HCT116 (cell line): ENCODE results near the gene CPA4.

Experiments
- CEBPB ChIP-seq: IDR thresholded peaks from 2 replicates; pipeline ENCODE4 v1.6.1; 2012; ENCODE audit warnings: low read depth
- CTCF ChIP-seq, 3 experiments: fragments of 200-600 bp in 1 of 3; sonication (generic) in 1 of 3; IDR thresholded peaks in 2 of 3; conservative IDR thresholded peaks in 1 of 3; 2 replicates each; pipeline ENCODE4 v1.5.1; 2012 to 2017; ENCODE audit warnings: low read depth in 2 of 3, low read length in 2 of 3, antibody characterized with exemption in 1 of 3, borderline replicate concordance in 1 of 3, control low read depth in 1 of 3, mild to moderate bottlenecking in 1 of 3, mixed read lengths in 1 of 3, mixed run types in 1 of 3, moderate library complexity in 1 of 3; ENCODE audit not compliant: insufficient read depth in 1 of 3
- EGR1 ChIP-seq: IDR thresholded peaks from 2 replicates; pipeline ENCODE4 v1.6.1; 2012; ENCODE audit warnings: low read depth
- EZH2 ChIP-seq: fragments of 200-600 bp; sonication (generic); IDR thresholded peaks from 2 replicates; pipeline ENCODE4 v1.6.1; 2017; ENCODE audit warnings: antibody characterized with exemption, mixed run types
- EZH2phosphoT487 ChIP-seq: fragments of 200-600 bp; IDR thresholded peaks from 2 replicates; pipeline ENCODE4 v1.6.1; 2018; ENCODE audit warnings: antibody characterized with exemption, borderline replicate concordance
- JUND ChIP-seq: IDR thresholded peaks from 2 replicates; pipeline ENCODE4 v1.6.1; 2012
- POLR2A ChIP-seq: IDR thresholded peaks from 2 replicates; pipeline ENCODE4 v1.7.0; 2011; ENCODE audit warnings: borderline replicate concordance; ENCODE audit not compliant: insufficient read depth, insufficient read length; ENCODE audit errors: extremely low read depth
- POLR2AphosphoS5 ChIP-seq: IDR thresholded peaks from 2 replicates; pipeline ENCODE4 v1.6.1; 2011; ENCODE audit warnings: mild to moderate bottlenecking, low read depth, low read length, moderate library complexity
- TCF7L2 ChIP-seq: IDR thresholded peaks from 2 replicates; pipeline ENCODE4 v1.7.0; 2011; ENCODE audit warnings: borderline replicate concordance, inconsistent platforms; ENCODE audit not compliant: insufficient read depth, insufficient read length; ENCODE audit errors: extremely low read depth
- YY1 ChIP-seq: IDR thresholded peaks from 2 replicates; pipeline ENCODE4 v1.6.1; 2011; ENCODE audit warnings: low read length, low read depth, moderate library complexity, mild to moderate bottlenecking; ENCODE audit not compliant: insufficient replicate concordance; ENCODE audit errors: extremely low read depth
- ZFX ChIP-seq: fragments of 450-650 bp; IDR thresholded peaks from 2 replicates; pipeline ENCODE4 v1.6.1; 2017
- ZNF274 ChIP-seq: fragments of 200-500 bp; sonication (Bioruptor generic); IDR thresholded peaks from 2 replicates; pipeline ENCODE4 v1.6.1; 2014; ENCODE audit warnings: mild to moderate bottlenecking, low read depth, low read length, inconsistent platforms
- TF ChIP-seq, protein P1 (sequence below): IDR thresholded peaks from 2 replicates; pipeline ENCODE4 v1.6.1; 2012; ENCODE audit warnings: low read depth
- TF ChIP-seq, protein P2 (sequence below): IDR thresholded peaks from 2 replicates; pipeline ENCODE4 v1.6.1; 2012

DNA sequence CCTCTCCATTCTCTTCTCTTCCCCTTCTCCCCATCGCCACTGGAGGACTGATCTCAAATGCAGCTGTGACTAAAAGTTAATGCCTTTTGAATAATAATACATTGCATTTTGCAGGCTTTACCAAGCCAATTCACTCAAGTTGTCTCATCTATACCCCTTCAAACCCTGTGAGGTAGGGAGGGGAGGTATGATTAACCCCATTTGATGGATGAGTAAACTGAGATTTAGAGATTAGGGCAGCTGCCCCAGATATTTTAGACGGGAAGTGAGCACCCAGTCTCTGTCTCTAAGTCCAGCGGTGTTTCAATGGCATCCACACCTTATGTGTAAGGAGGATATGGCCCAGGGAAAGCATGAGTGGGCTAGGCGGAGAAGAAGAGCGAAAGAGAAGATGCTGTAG lies 52.8 kb downstream of the CPA4 start:
- TF ChIP-seq EZH2 (no peak), JUND (no peak), CTCF (IDR thresholded peaks at IDR 0.05 in 2 of 3, conservative IDR thresholded peaks at IDR 0.05 in 1 of 3; ENCODE audit: borderline replicate concordance in 1 of 3, insufficient read depth in 1 of 3, low read depth in 2 of 3, low read length in 2 of 3) (no peak), POLR2A (no peak), POLR2AphosphoS5 (no peak), YY1 (no peak), ZFX (no peak), TCF7L2 (no peak), CEBPB (no peak), EGR1 (no peak), ZNF274 (no peak), EZH2phosphoT487 (no peak)
- TF ChIP-seq, protein P1, sequence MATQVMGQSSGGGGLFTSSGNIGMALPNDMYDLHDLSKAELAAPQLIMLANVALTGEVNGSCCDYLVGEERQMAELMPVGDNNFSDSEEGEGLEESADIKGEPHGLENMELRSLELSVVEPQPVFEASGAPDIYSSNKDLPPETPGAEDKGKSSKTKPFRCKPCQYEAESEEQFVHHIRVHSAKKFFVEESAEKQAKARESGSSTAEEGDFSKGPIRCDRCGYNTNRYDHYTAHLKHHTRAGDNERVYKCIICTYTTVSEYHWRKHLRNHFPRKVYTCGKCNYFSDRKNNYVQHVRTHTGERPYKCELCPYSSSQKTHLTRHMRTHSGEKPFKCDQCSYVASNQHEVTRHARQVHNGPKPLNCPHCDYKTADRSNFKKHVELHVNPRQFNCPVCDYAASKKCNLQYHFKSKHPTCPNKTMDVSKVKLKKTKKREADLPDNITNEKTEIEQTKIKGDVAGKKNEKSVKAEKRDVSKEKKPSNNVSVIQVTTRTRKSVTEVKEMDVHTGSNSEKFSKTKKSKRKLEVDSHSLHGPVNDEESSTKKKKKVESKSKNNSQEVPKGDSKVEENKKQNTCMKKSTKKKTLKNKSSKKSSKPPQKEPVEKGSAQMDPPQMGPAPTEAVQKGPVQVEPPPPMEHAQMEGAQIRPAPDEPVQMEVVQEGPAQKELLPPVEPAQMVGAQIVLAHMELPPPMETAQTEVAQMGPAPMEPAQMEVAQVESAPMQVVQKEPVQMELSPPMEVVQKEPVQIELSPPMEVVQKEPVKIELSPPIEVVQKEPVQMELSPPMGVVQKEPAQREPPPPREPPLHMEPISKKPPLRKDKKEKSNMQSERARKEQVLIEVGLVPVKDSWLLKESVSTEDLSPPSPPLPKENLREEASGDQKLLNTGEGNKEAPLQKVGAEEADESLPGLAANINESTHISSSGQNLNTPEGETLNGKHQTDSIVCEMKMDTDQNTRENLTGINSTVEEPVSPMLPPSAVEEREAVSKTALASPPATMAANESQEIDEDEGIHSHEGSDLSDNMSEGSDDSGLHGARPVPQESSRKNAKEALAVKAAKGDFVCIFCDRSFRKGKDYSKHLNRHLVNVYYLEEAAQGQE, result no peak
- TF ChIP-seq, protein P2, sequence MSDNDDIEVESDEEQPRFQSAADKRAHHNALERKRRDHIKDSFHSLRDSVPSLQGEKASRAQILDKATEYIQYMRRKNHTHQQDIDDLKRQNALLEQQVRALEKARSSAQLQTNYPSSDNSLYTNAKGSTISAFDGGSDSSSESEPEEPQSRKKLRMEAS, result no peak
